ENCODE data around the gene RABEP2.
A peak's percentile ranks its signal among the peaks of the same experiment; 100 is the strongest.

RABEP2 gene

GRCh38 chr16:28925386-28926228 lies 569 bp upstream of the RABEP2 start:
- peak; percentile 17 for DNase-seq (ENCODE audit: low read depth)
- TF ChIP-seq CTCF (IDR thresholded peaks at IDR 0.05; ENCODE audit: control insufficient read depth, insufficient read depth, low read depth, low read length, missing control alignments): no peak

DNA sequence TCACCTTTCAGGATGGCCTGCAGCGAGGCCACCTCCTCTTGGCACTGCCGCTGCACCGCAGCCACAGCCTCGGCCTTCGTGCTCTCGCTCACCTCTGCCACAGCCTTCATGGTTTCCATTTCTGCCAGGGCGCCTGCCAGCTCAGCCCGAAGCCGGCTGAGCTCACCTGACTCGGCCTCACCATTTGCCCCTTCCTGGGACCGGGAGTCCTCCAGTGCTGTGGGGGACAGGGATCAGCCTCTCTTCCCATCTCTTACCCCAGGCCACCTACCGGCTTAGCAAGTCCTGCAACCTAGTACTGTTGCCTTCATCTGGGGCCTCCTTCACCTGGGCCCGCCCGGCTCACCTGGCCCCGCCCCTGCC lies 658 bp downstream of the RABEP2 start:
- TF ChIP-seq CTCF (IDR thresholded peaks at IDR 0.05; ENCODE audit: control insufficient read depth, insufficient read depth, low read depth, low read length, missing control alignments): no peak
- H3K4me3 ChIP-seq (ENCODE audit: control insufficient read depth, low read depth, low read length): peak overlapping the region; percentile 65
- DNase-seq (ENCODE audit: low read depth): no peak

More at GRCh38 chr16:28925386-28926228, 569 bp upstream of the RABEP2 start:
- H3K4me3 ChIP-seq (ENCODE audit: control insufficient read depth, low read depth, low read length): peak overlapping the region; percentile 65

- peak overlapping the region; percentile 65; the same call in 1 of the 2 replicates for H3K4me3 ChIP-seq (ENCODE audit: control insufficient read depth, low read depth, low read length)
- no peak for TF ChIP-seq CTCF (IDR thresholded peaks at IDR 0.05; ENCODE audit: control insufficient read depth, insufficient read depth, low read depth, low read length, missing control alignments)
- DNase-seq (ENCODE audit: low read depth): no peak
Measured at GRCh38 chr16:28923652-28924398, 1.2 kb downstream of the RABEP2 start.

DNA sequence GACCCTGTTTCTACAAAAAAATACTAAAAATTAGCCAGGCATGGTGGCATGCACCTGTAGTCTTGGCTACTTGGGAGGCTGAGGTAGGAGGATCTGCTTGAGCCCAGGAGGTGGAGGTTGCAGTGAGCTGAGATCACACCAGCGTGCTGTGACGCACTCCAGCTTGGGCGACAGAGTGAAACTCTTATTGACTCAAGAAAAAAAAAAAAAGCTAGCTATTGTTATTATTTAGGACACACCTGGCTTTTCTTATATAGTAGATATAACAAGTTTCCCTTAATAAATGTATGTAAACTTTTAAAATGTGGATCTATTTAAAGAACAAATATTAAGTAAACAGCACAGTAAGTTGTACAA lies 1.8 kb downstream of the RABEP2 start:
- no peak overlapping the region for H3K4me3 ChIP-seq (ENCODE audit: control insufficient read depth, low read depth, low read length)
- DNase-seq (ENCODE audit: low read depth): no peak
- TF ChIP-seq CTCF (IDR thresholded peaks at IDR 0.05; ENCODE audit: control insufficient read depth, insufficient read depth, low read depth, low read length, missing control alignments): no peak

DNA sequence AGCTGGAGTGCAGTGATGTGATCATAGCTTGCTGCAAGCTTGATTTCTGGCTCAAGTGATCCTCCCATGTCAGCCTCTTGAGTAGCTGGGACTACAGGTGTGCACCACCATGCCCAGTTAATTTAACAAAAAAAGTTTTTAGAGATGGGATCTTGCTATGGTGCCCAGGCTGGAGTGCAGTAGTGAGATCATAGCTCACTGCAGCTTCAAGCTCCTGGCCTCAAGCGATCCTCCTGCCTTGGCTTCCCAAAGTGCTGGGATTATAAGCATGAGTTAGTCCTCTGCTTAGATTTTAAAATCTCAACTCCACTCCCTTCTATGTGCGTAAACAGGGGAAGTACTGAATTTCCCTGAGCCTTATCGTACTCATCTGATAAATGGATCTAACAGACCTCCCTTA lies 6.3 kb downstream of the RABEP2 start:
- no peak for TF ChIP-seq CTCF (IDR thresholded peaks at IDR 0.05; ENCODE audit: control insufficient read depth, insufficient read depth, low read depth, low read length, missing control alignments)
- no peak for DNase-seq (ENCODE audit: low read depth)
- no peak overlapping the region for H3K4me3 ChIP-seq (ENCODE audit: control insufficient read depth, low read depth, low read length)

- no peak for TF ChIP-seq CTCF (IDR thresholded peaks at IDR 0.05; ENCODE audit: control insufficient read depth, insufficient read depth, low read depth, low read length, missing control alignments)
- H3K4me3 ChIP-seq (ENCODE audit: control insufficient read depth, low read depth, low read length): no peak overlapping the region
- DNase-seq (ENCODE audit: low read depth): no peak
Measured at GRCh38 chr16:28917095-28917494, 7.9 kb downstream of the RABEP2 start.

Data from AG09309 (cell line).